T follicular helper cell (primary cell): ENCODE measurements around the gene C1orf116.

Experiments
- DNase-seq: peaks from one replicate; pipeline ENCODE4 v3.0.0-alpha.2; 2020; ENCODE audit warnings: low read depth

Gene C1orf116

GRCh38 chr1:207034998-207035397, 2.4 kb upstream of the C1orf116 start:
- no peak for DNase-seq

GRCh38 chr1:207034208-207034607, 1.7 kb upstream of the C1orf116 start:
- no peak for DNase-seq

GRCh38 chr1:207033302-207033701, 746 bp upstream of the C1orf116 start:
- DNase-seq = no peak

- no peak for DNase-seq
These were observed 808 bp downstream of the C1orf116 start for GRCh38 chr1:207031632-207032264.

GRCh38 chr1:207031016-207031415, 1.5 kb downstream of the C1orf116 start:
- DNase-seq = no peak

GRCh38 chr1:207030522-207031009, 2.0 kb downstream of the C1orf116 start:
- DNase-seq = no peak

GRCh38 chr1:207029701-207030521, 2.6 kb downstream of the C1orf116 start:
- DNase-seq = no peak

GRCh38 chr1:207028884-207029650, 3.5 kb downstream of the C1orf116 start:
- no peak for DNase-seq

- DNase-seq = no peak
These were observed 4.6 kb downstream of the C1orf116 start for GRCh38 chr1:207027921-207028320.

GRCh38 chr1:207027206-207027777, 5.3 kb downstream of the C1orf116 start:
- no peak for DNase-seq

GRCh38 chr1:207026104-207026534, 6.4 kb downstream of the C1orf116 start:
- no peak for DNase-seq

GRCh38 chr1:207025146-207025880, 7.2 kb downstream of the C1orf116 start:
- DNase-seq = no peak

GRCh38 chr1:207024202-207025145, 8.1 kb downstream of the C1orf116 start:
- DNase-seq = no peak

GRCh38 chr1:207022996-207023679, 9.4 kb downstream of the C1orf116 start:
- no peak for DNase-seq

- DNase-seq = no peak
These were observed 10.5 kb downstream of the C1orf116 start for GRCh38 chr1:207021876-207022596.

- DNase-seq = no peak
These were observed 11.3 kb downstream of the C1orf116 start for GRCh38 chr1:207021139-207021861.

GRCh38 chr1:207020709-207021107, 11.8 kb downstream of the C1orf116 start:
- DNase-seq = no peak

GRCh38 chr1:207020065-207020708, 12.4 kb downstream of the C1orf116 start:
- DNase-seq = no peak
